ENCODE data around the gene CCDC192. TPM values are rescaled to one million over a fixed set of nuclear protein-coding genes. Genes with fewer than 3 reads are reported as not detected.

Gene CCDC192
- total RNA-seq, 2 experiments from 2014 or later = not detected

Other genes with a start within 250 kb of the CCDC192 start
- 10 to 100 TPM; 37.4 to 39.2 TPM for gene PRRC1, start 185.8 kb upstream of the CCDC192 start, total RNA-seq
- not detected for gene CTXN3, start 54.3 kb upstream of the CCDC192 start, total RNA-seq

Measured in activated CD8-positive, alpha-beta memory T cell treated with anti-CD3 and anti-CD28 coated beads for 36 hours (primary cell).